H1 (cell line): ENCODE data around the gene CDH8. TPM values are rescaled to one million over a fixed set of nuclear protein-coding genes. Genes with fewer than 3 reads are reported as not detected.

ENCODE experiments used
- NRF1 ChIP-seq: IDR thresholded peaks from 2 replicates; pipeline ENCODE4 v1.6.1; 2011; ENCODE audit warnings: mild to moderate bottlenecking, low read depth, low read length, improper control_type of control experiment
- TBP ChIP-seq: IDR thresholded peaks from 2 replicates; pipeline ENCODE4 v1.6.1; 2011; ENCODE audit warnings: low read depth, low read length, improper control_type of control experiment
- polyA plus RNA-seq, 7 experiments: library from polyadenylated mRNA; depleted of rRNA in 3 of 7; stranded (reverse) in 5 of 7; unstranded in 2 of 7; fragments of >200 nt in 5 of 7; fragments of 200-250 nt in 2 of 7; gene quantifications; 1 replicate in 5 of 7; 2 replicates in 1 of 7; 4 replicates in 1 of 7; pipeline versions ENCODE4 v1.2.1 to v1.2.3, GENCODE V29; 2011 to 2013; ENCODE audit warnings: missing spikeins in 2 of 7, mixed read lengths in 2 of 7
- total RNA-seq: library from RNA; stranded (reverse); fragmentation: NEBNext Ultra II Directional; extraction: Animal tissue kit (Norgen Biotek cat#: 25700); gene quantifications from 2 replicates; pipeline ENCODE4 v1.2.1, GENCODE V29; 2021
- TF ChIP-seq, protein P1 (sequence below): IDR thresholded peaks from 2 replicates; pipeline ENCODE4 v1.6.1; 2011; ENCODE audit warnings: low read depth, mild to moderate bottlenecking, low read length; ENCODE audit not compliant: insufficient read depth

CDH8 gene
- total and polyA plus RNA-seq, 2 of the 8 experiments (the other 6 are each of a cell fraction or from before 2014, with no cell fraction given), result 7.7 to 8.4 TPM

DNA sequence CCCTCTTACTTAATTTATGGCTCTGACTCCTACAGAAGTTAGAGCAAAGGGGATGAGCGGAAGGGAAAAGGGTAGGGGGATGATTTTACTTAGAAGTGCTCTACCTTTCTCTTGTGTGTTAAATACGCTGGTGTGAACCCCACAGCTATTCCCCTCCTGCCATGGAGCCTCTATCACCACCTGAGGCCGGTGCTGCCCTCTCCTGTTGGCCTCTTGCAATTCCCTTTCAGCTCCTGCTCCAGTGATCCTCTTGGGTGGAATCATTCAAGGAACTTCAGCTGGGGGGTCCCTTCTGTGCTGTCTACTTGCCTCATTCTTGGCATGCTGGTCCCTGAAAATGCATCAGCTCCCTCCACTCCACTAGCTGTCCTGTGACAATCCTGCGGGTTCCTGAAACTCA is 41.8 kb upstream of the CDH8 start (continued):
- no peak for TF ChIP-seq NRF1
- TF ChIP-seq TBP, result no peak
- TF ChIP-seq, protein P1, sequence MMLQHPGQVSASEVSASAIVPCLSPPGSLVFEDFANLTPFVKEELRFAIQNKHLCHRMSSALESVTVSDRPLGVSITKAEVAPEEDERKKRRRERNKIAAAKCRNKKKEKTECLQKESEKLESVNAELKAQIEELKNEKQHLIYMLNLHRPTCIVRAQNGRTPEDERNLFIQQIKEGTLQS, result no peak
